Measurements from ENCODE around the gene ZNF598.
"Not testable (repeated sequence)": the region's sequence is repeated elsewhere in the genome, so short reads cannot be mapped to it uniquely, and the experiment has no call there.

ZNF598 gene

DNA sequence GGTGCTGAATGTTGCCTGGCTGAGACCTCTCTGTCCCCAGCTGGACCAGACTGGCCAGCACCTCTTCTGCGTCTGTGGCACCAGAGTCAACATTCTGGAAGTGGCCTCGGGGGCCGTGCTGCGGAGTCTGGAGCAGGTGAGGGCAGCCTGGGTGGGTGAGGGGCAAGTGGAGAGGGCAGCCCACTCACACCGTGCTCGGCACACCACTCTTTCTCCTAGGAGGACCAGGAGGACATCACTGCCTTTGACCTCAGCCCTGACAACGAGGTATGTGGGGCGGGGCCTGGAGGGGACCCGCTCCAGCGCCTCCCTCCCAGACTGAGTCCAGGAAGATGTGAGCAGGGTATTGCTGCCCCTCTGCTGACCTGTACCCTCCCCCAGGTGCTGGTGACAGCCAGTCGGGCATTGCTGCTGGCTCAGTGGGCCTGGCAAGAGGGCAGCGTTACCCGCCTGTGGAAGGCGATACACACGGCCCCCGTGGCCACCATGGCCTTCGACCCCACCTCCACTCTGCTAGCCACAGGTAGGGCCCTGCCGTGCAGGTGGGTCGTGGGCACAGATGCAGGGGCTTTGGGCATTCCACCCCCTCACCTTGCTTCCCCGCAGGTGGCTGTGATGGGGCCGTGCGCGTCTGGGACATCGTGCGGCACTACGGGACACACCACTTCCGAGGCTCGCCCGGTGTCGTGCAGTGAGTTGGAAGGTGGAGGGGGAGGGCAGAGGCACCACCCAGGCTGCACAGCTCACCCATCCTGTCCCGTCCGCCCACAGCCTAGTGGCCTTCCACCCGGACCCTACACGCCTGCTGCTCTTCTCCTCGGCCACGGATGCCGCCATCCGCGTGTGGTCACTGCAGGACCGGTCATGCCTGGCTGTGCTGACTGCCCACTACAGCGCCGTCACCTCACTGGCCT lies 35.2 kb downstream of the ZNF598 start:
- DNase-seq: no peak

- DNase-seq: no peak
Observed at GRCh38 chr16:1973461-1974156, 36.0 kb downstream of the ZNF598 start.

GRCh38 chr16:1972490-1972877 lies 37.1 kb downstream of the ZNF598 start:
- DNase-seq: no peak

- DNase-seq: peak; percentile 95 to 96
Observed at GRCh38 chr16:1971796-1972489, 37.7 kb downstream of the ZNF598 start, which contains the start of gene TBL3. Gene TBL3 (plus strand): TSS chr16:1972053. CDS start chr16:1972165, 112 bp downstream.

GRCh38 chr16:1968146-1968953 lies 41.3 kb downstream of the ZNF598 start:
- no peak for DNase-seq

- DNase-seq: no peak
Observed at GRCh38 chr16:1966460-1966859, 43.2 kb downstream of the ZNF598 start, which contains the start of gene RNF151. Gene RNF151 (plus strand): TSS chr16:1966856. CDS start chr16:1966882, 26 bp downstream.

DNA sequence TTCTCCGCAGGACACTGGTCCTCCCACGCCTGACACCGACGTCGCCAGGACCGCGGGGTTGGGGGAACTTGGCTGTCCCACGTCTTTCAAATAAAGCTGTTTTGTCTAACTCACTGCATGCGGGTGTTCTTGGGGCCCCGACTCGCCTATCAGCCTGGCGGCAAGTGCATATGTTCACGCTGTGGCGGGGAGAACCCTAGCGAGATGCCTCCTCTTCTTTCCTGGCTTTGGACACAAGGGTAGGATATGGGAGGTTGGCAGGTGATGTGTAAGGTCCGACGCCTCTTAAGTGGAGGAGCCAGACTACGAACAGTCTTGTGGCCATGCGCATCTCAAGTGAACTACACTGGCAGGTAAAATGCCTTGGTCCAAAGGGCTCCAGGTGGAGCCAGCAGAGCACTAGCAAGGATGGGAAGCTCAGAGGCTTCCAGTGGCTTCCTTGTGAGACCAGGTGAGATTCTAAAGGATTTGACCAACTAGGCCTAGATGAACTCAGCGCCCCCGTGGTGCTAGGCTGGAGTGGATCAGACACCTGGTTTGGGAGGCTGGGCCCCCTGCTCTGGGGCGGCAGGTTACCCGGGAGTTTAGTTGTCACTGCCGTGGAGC lies 44.1 kb downstream of the ZNF598 start:
- peak; percentile 32 to 41 for DNase-seq

DNA sequence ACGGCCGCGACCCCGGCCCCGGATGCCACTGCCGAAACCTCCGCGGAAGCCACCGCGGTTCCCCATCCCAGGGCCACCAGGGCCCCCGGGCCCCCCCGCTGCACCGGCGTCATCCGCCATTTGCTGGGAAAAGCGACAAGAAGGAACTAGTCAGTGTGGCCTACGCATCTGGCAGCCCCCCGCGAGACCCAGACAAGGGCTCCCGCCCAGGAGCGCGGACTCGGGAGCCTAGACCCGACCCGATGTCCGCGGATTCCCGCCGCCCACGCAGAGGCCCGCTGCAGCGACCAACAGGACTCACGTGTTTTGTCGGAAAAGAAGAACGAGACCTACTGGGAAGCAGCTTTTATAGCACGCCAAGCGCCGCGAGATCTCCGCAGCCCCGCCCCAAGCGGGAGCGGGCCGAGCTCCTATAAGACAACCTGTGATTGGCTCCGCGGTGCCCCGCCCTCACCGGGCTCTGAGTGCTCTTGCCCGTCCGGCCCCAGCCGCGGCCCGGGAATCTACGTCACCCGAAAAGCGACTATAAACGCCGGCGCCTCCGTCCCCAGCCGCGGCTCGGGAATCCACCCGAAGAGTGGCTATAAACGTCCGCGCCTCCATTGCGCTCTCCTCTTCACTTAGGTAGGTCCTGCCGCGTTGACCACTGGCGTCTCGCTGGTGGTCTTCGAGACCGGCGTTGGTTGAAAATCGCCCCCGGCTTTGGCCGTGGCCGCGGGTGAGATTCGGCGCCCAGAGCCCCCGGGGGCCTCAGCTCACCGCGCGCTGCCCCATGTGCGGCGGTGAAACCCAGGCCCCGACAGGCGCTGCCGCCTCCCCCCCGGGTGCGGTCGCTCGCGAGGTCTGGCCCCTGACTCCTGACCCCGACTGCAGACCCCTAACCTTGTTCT lies 44.9 kb downstream of the ZNF598 start, which contains the start of gene RPS2:
RPS2 (minus strand) TSS at position 321 of the 890 bp plus-strand sequence; CDS start at position 120, 201 bp downstream.
- DNase-seq: peak; percentile 99

DNA sequence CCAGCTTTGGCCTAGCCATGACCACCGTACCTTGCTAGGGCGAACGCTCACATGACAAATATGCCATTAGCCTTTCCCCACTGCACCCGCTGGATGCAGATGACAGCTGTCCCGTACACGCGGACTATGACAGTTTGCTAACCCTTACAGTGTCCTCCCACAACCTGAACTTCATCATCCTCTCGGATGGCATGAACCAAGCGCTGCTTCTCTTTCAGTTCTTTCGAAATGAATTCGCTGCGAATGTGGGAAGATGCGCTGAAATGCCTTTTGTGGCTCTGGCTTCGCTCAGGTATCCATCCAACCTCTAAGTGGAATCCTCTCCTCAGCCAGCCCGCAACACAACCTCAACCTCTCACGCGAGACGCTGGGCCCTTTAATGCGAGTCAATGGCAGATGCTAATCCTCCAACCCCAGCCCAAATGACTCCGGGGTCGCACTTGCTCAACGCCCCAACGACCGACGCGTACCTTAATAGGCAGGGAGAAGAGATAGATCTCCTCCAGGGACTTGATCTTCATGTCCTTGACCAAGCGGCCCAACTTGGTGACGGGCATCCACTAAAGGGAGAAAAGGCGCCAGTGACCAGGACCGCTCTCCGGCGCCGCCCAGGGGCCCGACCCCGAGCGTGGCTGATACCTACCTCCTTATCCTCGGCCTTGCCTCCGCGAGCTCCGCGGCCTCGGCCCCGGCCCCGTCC lies 45.7 kb downstream of the ZNF598 start:
- peak; percentile 41 to 53 for DNase-seq

GRCh38 chr16:1962161-1963153 lies 47.2 kb downstream of the ZNF598 start:
- peak in 1 of 2 experiments; percentile 17 for DNase-seq

GRCh38 chr16:1961651-1962067 lies 48.0 kb downstream of the ZNF598 start:
- peak; percentile 45 to 53 for DNase-seq

- DNase-seq: peak; percentile 66 to 71
Observed at GRCh38 chr16:1960665-1961630, 48.7 kb downstream of the ZNF598 start.

GRCh38 chr16:1959269-1960039 lies 50.2 kb downstream of the ZNF598 start, which contains the start of gene NDUFB10:
Gene NDUFB10 (plus strand): TSS chr16:1959538. CDS start chr16:1959625, 87 bp downstream.
- peak; percentile 93 to 94 for DNase-seq

DNA sequence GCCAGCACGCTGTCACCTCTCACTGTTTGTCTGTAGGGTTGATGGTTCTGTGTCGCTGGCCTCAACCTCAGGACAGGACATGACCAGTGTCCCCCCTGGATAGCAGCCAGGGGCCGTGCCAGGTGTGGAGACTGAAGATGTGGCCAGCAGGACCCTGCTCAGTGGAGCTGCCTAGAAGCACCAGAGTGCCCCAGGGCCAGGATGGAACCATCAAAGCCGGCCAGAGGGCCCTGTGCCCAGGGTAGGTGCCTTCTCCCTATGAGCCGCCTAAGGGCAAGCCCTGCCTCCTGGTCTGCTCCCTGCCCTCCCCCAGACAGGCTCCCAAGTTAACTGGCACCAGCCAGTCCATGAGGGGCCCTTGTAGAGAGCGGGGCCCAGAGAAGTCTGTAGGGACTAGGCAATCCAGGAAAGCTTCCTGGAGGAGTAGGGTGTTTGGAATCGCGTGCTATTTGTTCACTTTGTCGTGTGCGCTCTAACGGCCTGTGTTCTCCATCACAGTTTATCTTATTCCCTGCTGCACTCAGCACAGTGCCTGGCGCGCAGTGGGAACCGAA lies 50.8 kb downstream of the ZNF598 start:
- DNase-seq: no peak

- not testable (repeated sequence) for DNase-seq
Observed at GRCh38 chr16:1958143-1958491, 51.5 kb downstream of the ZNF598 start.
